H1 (cell line): ENCODE results near the gene FAM120A. TPM values are rescaled to one million over a fixed set of nuclear protein-coding genes. Genes with fewer than 3 reads are reported as not detected.

Experiments used
- CTCF ChIA-PET: fragments of 300-600 bp; sonication (Branson Sonifier 250); formaldehyde crosslinking; loops from one replicate; lab custom pipeline; 2021; ENCODE audit not compliant: partially characterized antibody; lab: Charles Lee
- POLR2A ChIA-PET: fragments of 300-600 bp; sonication (Branson Sonifier 250); formaldehyde crosslinking; loops from one replicate; lab custom pipeline; 2021; ENCODE audit warnings: inconsistent platforms; ENCODE audit not compliant: partially characterized antibody; lab: Charles Lee
- DNase-seq, 2 experiments: peaks; one replicate each; pipeline versions ENCODE4 v3.0.0 to v3.0.0-alpha.2; 2010 to 2022; ENCODE audit warnings: low spot score in 2 of 2, low read depth in 1 of 2, mixed read lengths in 1 of 2
- FAIRE-seq: peaks from 2 replicates; lab custom pipeline; 2011; peaks lifted over from hg19 to GRCh38; lab: Jason Lieb, UNC
- H2AFZ ChIP-seq: 2 replicates; pipeline ENCODE4 v1.8.1; 2012; ENCODE audit warnings: low read length, inconsistent platforms
- H2AK5ac ChIP-seq: 2 replicates; pipeline ENCODE4 v1.6.1; 2013; ENCODE audit warnings: low read depth, low read length
- H2BK120ac ChIP-seq: replicated peaks from 2 replicates; pipeline ENCODE3; 2013; ENCODE audit warnings: low read depth, low read length, inconsistent platforms
- H2BK12ac ChIP-seq: 2 replicates; pipeline ENCODE4 v1.6.1; 2013; ENCODE audit warnings: low read depth, low read length
- H2BK15ac ChIP-seq: 2 replicates; pipeline ENCODE4 v1.6.1; 2013; ENCODE audit warnings: low read length
- H2BK20ac ChIP-seq: 2 replicates; pipeline ENCODE4 v1.6.1; 2013; ENCODE audit warnings: low read length
- H2BK5ac ChIP-seq: 2 replicates; pipeline ENCODE4 v1.6.1; 2013; ENCODE audit warnings: low read depth, low read length
- H3K14ac ChIP-seq: 2 replicates; pipeline ENCODE4 v1.6.1; 2013; ENCODE audit warnings: inconsistent platforms; ENCODE audit not compliant: insufficient read length
- H3K18ac ChIP-seq: 2 replicates; pipeline ENCODE4 v1.6.1; 2013; ENCODE audit warnings: low read length; ENCODE audit errors: extremely low read depth
- H3K23ac ChIP-seq: 2 replicates; pipeline ENCODE4 v1.6.1; 2013; ENCODE audit warnings: inconsistent platforms; ENCODE audit not compliant: insufficient read length
- H3K23me2 ChIP-seq: 2 replicates; pipeline ENCODE4 v1.6.1; 2013; ENCODE audit warnings: low read depth, low read length
- H3K27ac ChIP-seq: 2 replicates; pipeline ENCODE4 v1.6.1; 2011; ENCODE audit warnings: low read depth, low read length, inconsistent platforms
- H3K27me3 ChIP-seq, 4 experiments: replicated peaks in 1 of 4; 1 replicate in 1 of 4; 2 replicates in 3 of 4; pipeline versions ENCODE4 v1.6.1 to v1.8.1; 2011 to 2013; ENCODE audit warnings: low read length in 3 of 4, mild to moderate bottlenecking in 3 of 4, inconsistent platforms in 2 of 4, mixed read lengths in 2 of 4, moderate library complexity in 1 of 4; ENCODE audit not compliant: control insufficient read depth in 3 of 4, insufficient read depth in 3 of 4; ENCODE audit errors: extremely low read depth in 1 of 4
- H3K36me3 ChIP-seq, 4 experiments: 2 replicates each; pipeline versions ENCODE4 v1.6.1 to v1.8.1; 2011 to 2013; ENCODE audit warnings: mild to moderate bottlenecking in 4 of 4, low read length in 3 of 4, moderate library complexity in 2 of 4, control low read depth in 1 of 4, inconsistent platforms in 1 of 4; ENCODE audit not compliant: insufficient read depth in 4 of 4, control insufficient read depth in 2 of 4
- H3K4ac ChIP-seq: replicated peaks from 2 replicates; pipeline ENCODE3; 2013; ENCODE audit warnings: low read length, low read depth, mixed read lengths, inconsistent platforms; ENCODE audit not compliant: insufficient read length
- H3K4me1 ChIP-seq, 4 experiments: replicated peaks in 1 of 4; 1 replicate in 1 of 4; 2 replicates in 3 of 4; pipeline versions ENCODE4 v1.6.1 to v1.8.1; 2011 to 2013; ENCODE audit warnings: low read length in 3 of 4, inconsistent platforms in 2 of 4, mixed read lengths in 1 of 4; ENCODE audit not compliant: insufficient read depth in 4 of 4, control insufficient read depth in 3 of 4
- H3K4me2 ChIP-seq, 2 experiments: 2 replicates each; pipeline versions ENCODE4 v1.6.1 to v1.8.1; 2011 to 2013; ENCODE audit warnings: low read depth in 2 of 2, low read length in 2 of 2, control low read depth in 1 of 2, inconsistent platforms in 1 of 2, mild to moderate bottlenecking in 1 of 2; ENCODE audit not compliant: insufficient read depth in 1 of 2
- H3K4me3 ChIP-seq, 4 experiments: fragments of 200-600, 300-600 bp in 1 of 4; sonication (generic), shearing (Covaris generic), sonication (Bioruptor Twin) in 1 of 4; 2 replicates each; pipeline versions ENCODE4 v1.5.1 to v1.8.1; 2011 to 2016; ENCODE audit warnings: low read length in 4 of 4, low read depth in 3 of 4, control low read depth in 2 of 4, inconsistent platforms in 2 of 4, mild to moderate bottlenecking in 2 of 4, mixed read lengths in 1 of 4, moderate library complexity in 1 of 4; ENCODE audit not compliant: insufficient read depth in 2 of 4; ENCODE audit errors: extremely low read depth in 1 of 4
- H3K56ac ChIP-seq: replicated peaks from 2 replicates; pipeline ENCODE3; 2013; ENCODE audit warnings: low read depth, mild to moderate bottlenecking, mixed read lengths, low read length, inconsistent platforms; ENCODE audit not compliant: insufficient read length
- H3K79me1 ChIP-seq: 2 replicates; pipeline ENCODE4 v1.6.1; 2013; ENCODE audit warnings: low read depth, low read length, control low read depth
- H3K79me2 ChIP-seq, 2 experiments: 2 replicates each; pipeline versions ENCODE4 v1.6.1 to v1.8.1; 2012 to 2013; ENCODE audit warnings: low read length in 2 of 2, mild to moderate bottlenecking in 2 of 2, inconsistent platforms in 1 of 2; ENCODE audit not compliant: insufficient read depth in 2 of 2, control insufficient read depth in 1 of 2
- H3K9ac ChIP-seq, 4 experiments: replicated peaks in 1 of 4; 1 replicate in 1 of 4; 2 replicates in 3 of 4; pipeline versions ENCODE4 v1.6.1 to v1.8.1; 2011 to 2013; ENCODE audit warnings: low read depth in 3 of 4, low read length in 3 of 4, control low read depth in 2 of 4, mild to moderate bottlenecking in 2 of 4, moderate library complexity in 2 of 4, inconsistent platforms in 1 of 4; ENCODE audit errors: extremely low read depth in 1 of 4
- H3K9me3 ChIP-seq, 2 experiments: 2 replicates each; pipeline versions ENCODE4 v1.6.1 to v1.8.1; 2012 to 2013; ENCODE audit warnings: mild to moderate bottlenecking in 2 of 2, moderate library complexity in 2 of 2, control low read depth in 1 of 2, inconsistent platforms in 1 of 2, low read depth in 1 of 2, low read length in 1 of 2, mixed read lengths in 1 of 2; ENCODE audit not compliant: insufficient read depth in 2 of 2
- H4K20me1 ChIP-seq, 2 experiments: replicated peaks in 1 of 2; 2 replicates each; pipeline versions ENCODE3 to v1.8.1; 2011 to 2013; ENCODE audit warnings: inconsistent platforms in 2 of 2, low read length in 2 of 2, mild to moderate bottlenecking in 1 of 2; ENCODE audit not compliant: insufficient read depth in 2 of 2, control insufficient read depth in 1 of 2
- H4K5ac ChIP-seq: 2 replicates; pipeline ENCODE4 v1.6.1; 2013; ENCODE audit warnings: low read length, low read depth, mixed read lengths, inconsistent platforms; ENCODE audit not compliant: insufficient read length
- H4K8ac ChIP-seq: 2 replicates; pipeline ENCODE4 v1.8.0; 2013; ENCODE audit warnings: mild to moderate bottlenecking, moderate library complexity, low read length, inconsistent platforms; ENCODE audit not compliant: insufficient read depth; ENCODE audit errors: extremely low read depth
- H4K91ac ChIP-seq: replicated peaks from 2 replicates; pipeline ENCODE3; 2013; ENCODE audit warnings: low read length, mixed read lengths, inconsistent platforms; ENCODE audit not compliant: insufficient read length
- USF2 ChIP-seq: IDR thresholded peaks from 2 replicates; pipeline ENCODE4 v1.6.1; 2011; ENCODE audit warnings: low read length, improper control_type of control experiment
- WGBS, 2 experiments: shearing (Covaris generic) in 1 of 2; methylation state at CpG; one replicate each; pipeline versions ENCODE4 v1.1.6 to v1.1.7; 2013 to 2015; ENCODE audit warnings: low lambda C conversion rate in 2 of 2, mixed read lengths in 2 of 2, inconsistent platforms in 1 of 2, low coverage in 1 of 2, missing lambda C conversion rate in 1 of 2; ENCODE audit not compliant: insufficient replicate concordance in 2 of 2, insufficient coverage in 1 of 2, insufficient read length in 1 of 2; ENCODE audit errors: extremely low coverage in 1 of 2, missing lambda C conversion rate in 1 of 2; 5-methylcytosine and 5-hydroxymethylcytosine counted together
- polyA plus RNA-seq, 7 experiments: library from polyadenylated mRNA; depleted of rRNA in 3 of 7; stranded (reverse) in 5 of 7; unstranded in 2 of 7; fragments of >200 nt in 5 of 7; fragments of 200-250 nt in 2 of 7; gene quantifications; 1 replicate in 5 of 7; 2 replicates in 1 of 7; 4 replicates in 1 of 7; pipeline versions ENCODE4 v1.2.1 to v1.2.3, GENCODE V29; 2011 to 2013; ENCODE audit warnings: missing spikeins in 2 of 7, mixed read lengths in 2 of 7
- total RNA-seq: library from RNA; stranded (reverse); fragmentation: NEBNext Ultra II Directional; extraction: Animal tissue kit (Norgen Biotek cat#: 25700); gene quantifications from 2 replicates; pipeline ENCODE4 v1.2.1, GENCODE V29; 2021

The FAM120A gene
- total and polyA plus RNA-seq, 2 of the 8 experiments (the other 6 are each of a cell fraction or from before 2014, with no cell fraction given), result 24.9 to 54.7 TPM

GRCh38 chr9:93614830-93615468 lies 163.5 kb downstream of the FAM120A start:
- H3K23ac ChIP-seq, result no peak overlapping the region
- no peak overlapping the region for H4K5ac ChIP-seq
- peaks cover 7 to 22% of the 10 kb centered on the region in 2 experiments; a peak in 2 of 4 replicates for H3K79me2 ChIP-seq
- no peak overlapping the region for H3K4me3 ChIP-seq
- peaks cover 0 to 14% (median 1%) of the 10 kb centered on the region in 4 experiments; a peak in 4 of 7 replicates for H3K4me1 ChIP-seq
- H3K14ac ChIP-seq, result no peak overlapping the region
- FAIRE-seq (no peak), DNase-seq (no peak)
- H3K27me3 ChIP-seq, result no peaks in the 10 kb centered on the region
- no peak overlapping the region for H2BK120ac ChIP-seq
- H3K56ac ChIP-seq, result peak overlapping the region; percentile 99
- POLR2A ChIA-PET, result interaction anchor here (3.1 kb wide), 1 partner anchor 14 kb away, joined by 15 read pairs; no protein-coding TSS in a partner anchor
- 70% methylated on average over 5 of the region's 5 CpGs; no CpG with 5 or more reads in 1 of the 2 experiments for WGBS, 2 experiments
- H3K18ac ChIP-seq, result no peak overlapping the region
- CTCF ChIA-PET, result interaction anchor here (0.9 kb wide), 1 partner anchor 53 kb away, joined by 3 read pairs; no protein-coding TSS in a partner anchor
- H3K27ac ChIP-seq, result no peak overlapping the region
- no peak overlapping the region for H3K9ac ChIP-seq
- H3K9me3 ChIP-seq, result no peaks in the 10 kb centered on the region; a peak in 2 of 4 replicates
- peak overlapping the region; percentile 74 for H4K91ac ChIP-seq
- no peak overlapping the region for H2BK20ac ChIP-seq
- H2AFZ ChIP-seq, result no peak overlapping the region
- H3K79me1 ChIP-seq, result peaks cover 5% of the 10 kb centered on the region; the same call in 1 of the 2 replicates
- no peak overlapping the region for H2BK12ac ChIP-seq
- H3K36me3 ChIP-seq, result no peaks in the 10 kb centered on the region
- H3K4me2 ChIP-seq, result no peak overlapping the region
- peak overlapping the region; percentile 85; the same call in 1 of the 2 replicates for H2AK5ac ChIP-seq
- no peak overlapping the region; the same call in 1 of the 2 replicates for H2BK5ac ChIP-seq
- no peak overlapping the region for H3K4ac ChIP-seq
- no peak overlapping the region for H4K8ac ChIP-seq
- peaks cover 11% of the 10 kb centered on the region; the same call in 1 of the 2 replicates for H3K23me2 ChIP-seq
- H2BK15ac ChIP-seq, result no peak overlapping the region; the same call in 1 of the 2 replicates
- peaks cover 0 to 16% of the 10 kb centered on the region in 2 experiments for H4K20me1 ChIP-seq
- TF ChIP-seq USF2, result no peak
